NCI-H2029 (cell line): ENCODE data around the gene ZNF575.
A peak's percentile ranks its signal among the peaks of the same experiment; 100 is the strongest.
"Not testable (repeated sequence)": the region's sequence is repeated elsewhere in the genome, so short reads cannot be mapped to it uniquely, and the experiment has no call there.

Experiments used
- DNase-seq: peaks from one replicate; lab custom pipeline; 2025; lab: John Stamatoyannopoulos, UW

ZNF575 gene

DNA sequence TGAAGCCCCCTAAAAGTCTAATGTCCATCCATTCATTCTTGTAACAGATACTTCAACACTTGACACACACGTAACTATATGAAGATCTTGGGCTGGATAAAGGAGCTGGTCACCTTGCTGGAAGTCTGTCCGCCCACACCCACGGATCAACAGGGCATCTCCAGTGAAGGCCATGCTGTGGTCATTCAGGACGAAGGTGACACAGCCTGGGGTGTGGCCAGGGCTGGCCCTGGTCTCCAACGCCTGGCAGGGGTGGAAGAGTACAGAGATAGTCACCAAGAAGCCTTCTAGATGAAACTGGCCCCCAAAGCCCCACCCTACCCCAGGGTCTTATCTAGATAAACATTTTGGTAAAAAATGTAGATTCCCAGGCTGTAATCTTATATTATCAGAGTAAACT, 21.7 kb upstream of the ZNF575 start:
- no peak for DNase-seq

DNA sequence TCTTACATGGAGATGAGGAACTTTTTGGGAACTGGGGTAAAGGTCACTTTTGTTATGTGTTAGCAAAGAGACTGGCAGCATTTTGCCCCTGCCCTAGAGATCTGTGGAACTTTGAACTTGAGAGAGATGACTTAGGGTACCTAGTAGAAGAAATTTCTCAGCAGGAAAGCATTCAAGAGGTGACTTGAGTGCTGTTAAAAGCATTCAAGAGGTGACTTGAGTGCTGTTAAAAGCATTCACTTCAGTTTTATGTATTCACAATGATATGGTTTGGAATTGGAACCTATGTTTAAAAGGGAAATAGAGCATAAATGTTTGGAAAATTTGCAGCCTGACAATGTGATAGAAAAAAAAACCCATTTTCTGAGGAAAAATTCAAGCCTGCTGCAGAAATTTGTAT, 20.6 kb upstream of the ZNF575 start:
- not testable (repeated sequence) for DNase-seq

DNA sequence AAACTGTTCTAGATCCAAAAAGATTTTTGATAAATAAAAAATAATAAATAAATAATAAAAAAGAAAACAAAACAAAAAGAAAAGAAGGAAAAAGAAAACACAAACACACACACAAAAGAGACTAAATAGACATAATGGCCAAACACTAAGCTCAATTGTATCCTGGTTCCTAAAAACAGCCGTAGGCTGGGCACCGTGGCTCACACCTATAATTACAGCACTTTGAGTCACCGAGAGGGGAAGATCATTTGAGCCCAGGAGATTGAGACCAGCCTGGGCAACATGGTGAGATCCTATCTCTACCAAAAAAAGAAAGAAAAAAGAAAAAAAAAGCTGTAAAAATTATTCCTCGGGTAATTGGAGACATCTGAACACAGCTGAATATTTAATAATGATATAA, 14.9 kb upstream of the ZNF575 start:
- DNase-seq = no peak

DNA sequence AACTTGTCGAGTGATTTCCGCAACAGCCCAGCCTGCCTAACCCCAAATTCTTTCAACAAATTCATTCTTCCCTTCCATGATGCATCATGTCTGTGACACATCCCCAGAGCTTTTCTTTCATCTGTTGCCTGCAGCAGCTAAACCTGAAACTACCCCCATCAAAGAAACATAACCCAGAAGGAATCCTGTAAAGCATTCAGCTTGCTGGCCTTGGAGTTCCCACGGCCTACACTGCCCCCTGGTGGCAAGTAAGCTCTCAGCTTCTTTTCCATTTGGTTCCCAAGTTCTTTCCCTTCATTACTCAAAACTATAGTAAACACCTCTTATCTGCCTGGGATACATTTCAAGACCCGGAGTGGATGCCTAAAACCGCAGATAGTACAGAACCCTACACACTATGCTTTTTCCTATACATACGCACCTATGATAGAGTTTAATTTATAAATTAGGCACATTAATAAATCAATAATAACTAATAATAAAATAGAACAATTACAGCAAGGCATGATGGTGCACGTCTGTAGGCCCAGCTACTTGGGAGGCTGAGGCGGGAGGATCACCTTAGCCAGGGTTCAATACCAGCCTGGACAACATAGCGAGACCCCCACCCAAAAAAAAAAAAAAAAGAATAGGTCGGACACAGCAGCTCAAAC, 13.4 kb upstream of the ZNF575 start:
- peak; percentile 74 for DNase-seq

DNA sequence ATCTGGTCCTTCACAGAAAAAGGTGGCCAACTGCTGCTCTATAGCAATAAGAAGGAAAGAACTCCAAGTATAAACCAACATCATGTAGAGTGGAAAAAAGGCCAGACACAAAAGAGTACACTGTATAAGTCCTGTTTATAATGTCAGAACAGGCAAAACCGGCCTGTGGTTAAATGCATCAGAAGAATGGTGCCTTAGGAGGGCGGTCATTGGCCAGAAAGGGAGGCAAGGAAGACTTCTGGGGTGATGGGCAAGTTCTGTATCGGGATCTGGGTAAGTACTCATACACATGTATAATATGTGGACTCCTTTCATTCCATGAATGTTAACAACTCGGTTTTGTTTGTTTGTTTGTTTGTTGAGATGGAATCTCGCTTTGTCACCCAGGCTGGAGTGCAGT, 10.1 kb upstream of the ZNF575 start:
- DNase-seq = no peak

DNA sequence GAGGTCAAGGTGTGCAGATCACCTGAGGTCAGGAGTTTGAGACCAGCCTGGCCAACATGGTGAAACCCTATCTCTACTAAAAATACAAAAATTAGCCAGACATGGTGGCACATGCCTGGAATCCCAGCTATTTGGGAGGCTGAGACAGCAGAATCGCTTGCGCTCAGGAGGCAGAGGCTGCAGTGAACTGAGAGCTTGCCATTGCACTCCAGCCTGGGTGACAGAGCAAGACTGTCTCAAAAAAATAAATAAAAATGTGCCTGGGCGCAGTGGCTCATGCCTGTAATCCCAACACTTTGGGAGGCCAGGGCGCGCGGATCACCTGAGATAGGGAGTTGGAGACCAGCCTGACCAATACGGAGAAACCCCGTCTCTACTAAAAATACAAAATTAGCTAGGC, 9.3 kb upstream of the ZNF575 start:
- not testable (repeated sequence) for DNase-seq

DNA sequence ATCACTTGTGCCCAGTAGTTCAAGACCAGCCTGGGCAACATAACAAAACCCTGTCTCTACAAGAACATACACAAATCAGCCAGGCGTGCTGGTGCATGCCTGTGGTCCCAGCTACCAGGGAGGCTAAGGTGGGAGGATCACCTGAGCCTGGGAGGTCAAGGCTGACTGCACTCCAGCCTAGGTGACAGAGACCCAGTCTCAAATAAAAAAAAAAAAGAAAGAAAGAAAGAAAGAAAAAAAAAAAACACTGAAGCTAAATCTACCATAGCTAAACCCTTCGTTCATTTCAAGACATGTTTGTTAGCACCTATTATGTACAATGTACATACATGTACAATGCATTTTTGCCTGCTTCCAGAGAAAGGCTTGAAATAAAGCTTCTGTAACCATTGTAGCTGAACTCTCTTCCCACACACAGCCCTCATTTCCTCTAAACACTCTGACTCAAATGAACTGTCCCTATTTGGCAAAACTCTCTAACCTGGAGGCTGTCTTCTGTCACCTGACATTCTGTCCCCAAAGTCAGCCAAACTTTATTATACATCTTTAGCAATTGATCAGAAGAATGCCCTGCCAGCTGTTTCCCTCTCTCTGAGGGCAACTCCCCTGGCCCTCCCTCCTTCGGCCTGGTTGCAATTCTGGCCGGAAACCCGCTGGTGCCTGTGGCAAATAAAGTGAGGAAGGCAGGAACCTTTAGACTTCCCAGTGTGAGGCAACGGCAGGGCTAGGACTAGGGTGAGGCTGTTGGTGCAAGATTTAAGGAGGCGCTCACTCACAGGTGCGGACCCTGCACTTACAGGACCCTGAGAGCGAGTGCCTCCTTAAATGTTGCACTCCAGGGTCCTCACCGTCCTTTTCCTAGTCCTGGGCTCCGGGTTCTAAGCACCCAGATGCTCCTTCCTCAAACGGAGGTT, 7.8 kb upstream of the ZNF575 start:
- DNase-seq = no peak

DNA sequence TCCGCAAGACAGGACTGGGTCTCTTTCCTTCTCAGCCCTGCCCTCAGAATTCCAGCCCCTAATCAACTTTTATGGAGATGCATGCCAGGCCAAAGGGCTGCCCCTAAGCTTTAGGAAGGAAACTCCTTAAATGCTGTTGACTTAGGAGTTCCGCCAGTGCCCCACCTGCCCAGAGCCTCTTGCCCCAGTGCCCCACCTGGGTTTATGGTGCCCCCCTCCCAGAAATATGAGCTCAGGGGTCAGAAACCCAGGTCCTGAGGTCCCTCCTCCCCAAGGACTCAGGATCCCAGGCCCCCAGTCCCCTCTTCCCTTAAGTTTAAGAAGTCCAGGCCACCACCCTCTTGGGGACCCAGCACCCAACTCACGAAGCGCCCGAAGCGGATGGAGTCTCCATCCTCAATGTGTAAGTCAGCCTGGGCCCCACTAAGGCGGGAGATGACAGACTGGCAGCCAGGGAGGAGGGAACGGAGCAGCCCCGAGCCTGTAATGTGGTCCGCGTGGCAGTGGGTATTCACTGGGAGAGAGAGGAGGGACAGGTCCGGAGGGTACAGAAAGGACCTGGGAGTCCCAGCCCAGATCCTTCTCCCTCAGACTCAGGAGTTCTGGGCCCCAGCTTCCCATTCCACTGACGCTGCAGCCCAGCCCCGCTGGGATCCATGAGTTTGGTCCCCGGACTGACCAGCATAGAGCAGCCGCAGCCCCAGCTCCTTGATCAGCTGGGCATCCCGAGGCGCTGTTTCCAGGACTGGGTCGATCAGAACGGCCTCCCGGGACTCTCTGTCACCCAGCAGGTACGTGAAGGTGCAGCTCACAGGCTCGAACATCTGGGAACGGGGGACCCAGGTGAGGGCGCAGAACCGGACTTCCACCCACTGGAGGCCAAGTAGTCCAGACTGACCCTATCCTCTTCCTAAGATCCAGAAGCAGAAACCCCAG, 6.9 kb upstream of the ZNF575 start:
- no peak for DNase-seq

DNA sequence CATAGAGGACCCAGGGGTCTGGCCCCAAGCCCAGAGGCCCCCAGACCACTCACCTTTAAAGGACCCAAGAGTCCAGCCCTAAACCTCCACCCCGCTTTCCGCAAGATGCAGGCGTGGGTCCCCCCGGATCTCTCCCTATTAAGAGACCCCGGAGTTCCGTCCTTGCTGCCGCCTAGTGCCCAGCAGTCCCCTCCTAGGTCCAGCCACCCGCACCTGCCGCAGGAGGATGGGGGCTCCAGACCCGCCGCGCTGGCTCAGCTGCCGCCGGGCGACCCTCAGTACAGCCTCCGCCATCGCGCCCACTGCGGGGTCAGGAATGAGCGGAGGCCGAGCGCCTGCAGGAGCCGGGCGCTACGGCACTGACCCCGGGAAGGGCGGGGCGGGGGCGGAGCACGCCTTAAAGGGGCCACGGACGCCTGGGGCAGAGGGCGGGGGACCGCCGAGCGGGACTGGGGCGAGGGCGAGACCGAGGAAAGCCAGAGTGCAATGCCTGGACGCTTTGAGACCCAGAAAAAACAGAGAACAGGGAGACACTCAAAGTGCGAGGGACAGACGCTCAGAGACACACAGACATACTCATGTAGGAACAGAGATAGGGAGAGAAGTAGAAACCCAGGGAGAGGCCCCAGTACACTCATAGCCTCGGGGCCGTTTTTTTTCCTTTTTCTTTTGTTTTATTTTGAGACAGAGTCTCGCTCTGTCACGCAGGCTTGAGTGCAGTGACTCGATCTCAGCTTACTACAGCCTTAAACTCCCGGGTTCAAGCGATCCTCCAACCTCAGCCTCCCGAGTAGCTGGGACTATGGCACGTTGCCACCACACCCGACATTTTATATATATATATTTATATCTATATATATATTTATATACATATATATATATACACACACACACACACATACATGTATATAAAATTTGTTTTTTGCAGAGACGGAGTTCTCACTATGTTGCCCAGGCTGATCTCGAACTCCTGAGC, 5.8 kb upstream of the ZNF575 start, which contains the start of gene ETHE1:
TSS of gene ETHE1 (minus strand) at position 318 of the 976 bp plus-strand sequence. CDS start at position 294, 24 bp downstream.
- peak; percentile 43 for DNase-seq

DNA sequence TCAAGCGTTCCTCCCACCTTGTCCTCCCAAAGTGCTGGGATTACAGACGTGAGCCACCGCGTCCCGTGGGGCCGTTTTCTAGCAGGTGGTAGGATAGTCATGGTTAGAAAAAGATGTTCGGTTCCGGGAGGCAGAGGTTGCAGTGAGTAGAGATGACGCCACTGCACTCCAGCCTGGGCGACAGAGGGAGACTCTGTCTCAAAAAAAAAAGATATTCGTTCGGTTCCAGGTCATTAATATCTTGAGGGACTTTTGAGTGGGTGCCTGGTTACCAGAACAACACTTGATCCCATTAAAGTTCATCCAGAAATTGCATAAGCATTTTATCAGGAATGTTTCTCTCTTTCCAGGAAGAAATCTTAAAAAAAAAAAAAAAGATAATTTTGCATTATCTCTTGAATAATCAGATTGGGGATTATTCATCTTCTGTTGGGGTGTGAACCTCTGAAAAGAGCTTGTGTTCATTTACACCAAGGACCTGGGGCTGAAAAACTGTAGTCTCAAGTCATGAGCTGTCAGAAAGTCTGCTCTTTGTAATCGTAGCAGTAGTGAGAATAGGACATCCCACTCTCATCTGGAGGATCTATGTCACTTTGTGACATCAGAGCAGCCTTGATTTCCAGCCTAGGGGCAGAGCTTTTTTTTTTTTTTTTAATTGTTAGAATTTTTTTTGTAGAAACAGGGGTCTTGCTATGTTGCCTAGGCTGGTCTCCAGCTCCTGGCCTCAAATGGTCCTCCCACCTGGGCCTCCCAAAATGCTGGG, 4.9 kb upstream of the ZNF575 start:
- DNase-seq = peak; percentile 67

DNA sequence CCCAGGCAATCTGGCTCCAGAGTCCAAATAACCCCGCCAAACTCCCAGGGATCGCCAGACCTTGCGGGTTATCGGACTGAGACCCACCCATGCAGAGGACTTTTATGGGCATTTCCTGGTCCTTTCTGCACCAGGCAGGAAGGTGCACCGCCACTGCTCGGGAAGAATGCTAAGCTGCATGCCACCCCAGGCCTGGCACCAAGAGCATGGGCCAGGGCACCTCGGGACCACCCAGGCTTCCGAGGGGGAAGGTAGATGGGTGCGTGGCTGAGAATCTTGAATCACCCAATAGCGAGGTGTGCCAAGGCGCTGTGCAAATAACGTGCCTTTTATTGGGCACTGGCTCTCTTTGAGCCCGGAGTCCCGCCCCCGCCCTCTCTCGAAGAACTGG, 422 bp upstream of the ZNF575 start:
- peak; percentile 49 for DNase-seq

DNA sequence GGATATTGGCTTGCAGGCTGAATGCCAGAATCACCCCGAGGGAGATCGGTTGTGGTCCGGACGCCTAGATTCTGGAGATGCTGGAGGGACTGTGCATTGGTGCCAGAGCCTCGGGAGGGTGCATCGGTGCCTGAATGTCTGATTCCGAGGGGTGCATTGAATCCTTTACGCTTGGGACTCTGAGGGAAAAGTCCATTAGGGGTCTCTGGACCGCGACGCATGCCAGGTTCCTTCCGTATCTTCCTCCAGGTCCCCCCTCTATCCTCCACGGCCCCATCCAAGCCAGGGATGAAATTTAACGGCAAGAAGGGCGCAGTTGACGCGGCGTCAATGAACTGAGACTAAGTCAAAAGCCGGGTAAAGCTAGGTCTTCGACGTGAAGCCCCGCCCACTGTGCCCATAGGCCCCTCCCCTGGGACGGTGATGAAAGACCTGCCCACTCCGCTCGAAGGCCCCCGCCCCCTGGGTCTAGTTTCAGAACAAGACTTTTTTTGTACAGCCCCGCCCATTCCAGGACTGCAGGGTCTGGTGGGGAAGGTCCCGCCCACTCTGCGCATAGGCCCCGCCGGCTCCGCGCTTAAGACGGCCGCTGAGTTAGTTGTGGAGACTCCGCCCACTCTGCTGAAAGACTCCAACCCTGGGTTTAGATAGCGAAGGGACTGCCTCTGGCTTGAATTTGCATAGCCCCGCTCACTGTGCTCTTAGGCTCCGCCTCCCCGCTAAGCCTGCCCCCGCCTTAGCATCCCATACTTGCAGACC, 737 bp downstream of the ZNF575 start:
- DNase-seq = peak; percentile 99

DNA sequence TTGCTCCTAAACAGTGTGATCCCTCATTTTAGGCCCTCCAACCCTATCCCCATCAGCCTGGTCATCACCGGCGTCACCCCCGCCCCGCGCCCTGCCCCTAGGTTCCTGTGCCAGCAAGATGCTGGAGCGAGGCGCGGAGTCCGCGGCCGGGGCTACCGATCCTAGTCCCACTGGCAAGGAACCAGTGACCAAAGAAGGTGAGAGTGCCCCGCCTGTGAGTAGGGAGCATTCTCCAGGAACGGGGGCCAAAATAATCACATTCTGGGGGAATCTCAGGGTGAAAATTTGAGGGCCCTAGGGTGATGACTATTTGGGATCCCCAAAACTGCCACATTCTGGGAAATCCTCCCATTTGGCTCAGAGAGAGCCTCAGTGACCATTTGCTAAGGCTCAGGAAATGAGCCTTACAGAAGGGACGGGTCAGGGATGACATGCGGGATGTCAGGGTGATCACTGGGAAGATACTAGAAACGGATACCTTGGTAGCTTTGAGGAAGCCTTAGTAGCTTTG, 1.4 kb downstream of the ZNF575 start:
- DNase-seq = no peak

DNA sequence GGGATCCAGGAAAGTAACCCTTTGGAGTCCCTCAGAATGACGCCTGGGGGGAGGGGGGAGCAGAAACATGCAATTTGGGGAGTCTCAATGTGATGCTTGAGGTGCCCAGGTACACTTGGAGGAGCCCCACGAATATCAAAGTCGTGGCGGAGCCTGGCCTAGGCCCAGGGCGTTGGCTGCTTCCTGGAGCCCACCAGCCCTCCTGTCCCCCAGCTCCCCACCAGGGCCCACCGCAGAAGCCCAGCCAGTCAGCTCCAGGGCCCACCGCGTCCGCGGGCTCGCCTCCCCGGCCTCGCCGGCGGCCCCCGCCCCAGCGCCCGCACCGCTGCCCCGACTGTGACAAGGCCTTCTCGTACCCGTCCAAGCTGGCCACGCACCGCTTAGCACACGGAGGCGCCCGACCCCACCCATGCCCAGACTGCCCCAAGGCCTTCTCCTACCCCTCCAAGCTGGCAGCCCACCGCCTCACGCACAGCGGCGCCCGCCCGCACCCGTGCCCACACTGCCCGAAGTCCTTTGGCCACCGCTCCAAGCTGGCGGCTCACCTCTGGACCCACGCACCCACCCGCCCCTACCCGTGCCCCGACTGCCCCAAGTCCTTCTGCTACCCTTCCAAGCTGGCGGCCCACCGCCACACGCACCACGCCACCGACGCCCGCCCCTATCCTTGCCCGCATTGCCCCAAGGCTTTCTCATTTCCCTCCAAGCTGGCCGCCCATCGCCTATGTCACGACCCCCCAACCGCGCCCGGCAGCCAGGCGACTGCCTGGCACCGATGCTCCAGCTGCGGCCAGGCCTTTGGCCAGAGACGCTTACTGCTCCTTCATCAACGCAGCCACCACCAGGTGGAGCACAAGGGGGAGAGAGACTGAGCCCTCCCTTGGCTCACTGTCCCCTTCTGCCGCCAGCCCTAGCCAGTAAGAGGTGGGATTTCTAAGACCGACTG, 2.1 kb downstream of the ZNF575 start:
- DNase-seq = peak; percentile 38

DNA sequence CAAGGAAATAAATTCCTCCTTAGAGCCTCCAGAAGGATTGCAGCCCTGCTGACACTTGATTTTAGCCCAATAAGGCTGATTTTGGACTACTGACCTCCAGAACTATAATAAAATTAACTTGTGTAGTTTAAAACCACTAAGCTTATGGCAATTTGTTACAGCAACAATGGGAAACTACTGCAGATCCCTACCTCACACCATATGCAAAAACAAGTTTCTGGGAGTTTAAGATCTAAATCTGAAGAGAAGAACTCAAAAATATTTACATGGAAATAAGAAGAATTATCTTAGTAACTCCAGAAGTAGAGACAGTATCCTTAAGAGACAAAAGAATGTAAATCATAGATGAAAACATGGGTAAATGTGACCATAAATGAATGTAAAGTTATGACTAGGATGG, 5.9 kb downstream of the ZNF575 start:
- DNase-seq = no peak

DNA sequence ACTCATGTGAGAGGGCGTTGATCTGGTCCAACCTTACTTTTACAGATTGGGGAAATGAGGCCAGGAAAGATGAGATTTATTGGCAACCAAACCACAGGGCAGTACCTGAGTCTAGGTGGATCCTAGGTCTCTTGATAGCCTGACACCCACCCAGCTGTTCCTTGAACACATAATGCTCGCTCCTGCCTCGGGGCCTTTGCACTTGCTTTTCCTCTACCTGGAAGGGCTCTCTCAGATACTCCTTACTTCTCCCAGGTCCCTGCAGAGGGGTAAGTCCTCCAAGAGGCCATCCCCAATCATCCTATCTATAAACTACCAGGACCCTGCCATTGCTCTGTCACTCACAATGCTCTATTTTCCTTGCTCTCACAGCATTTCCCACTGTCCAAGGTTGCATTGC, 7.4 kb downstream of the ZNF575 start:
- DNase-seq = no peak

DNA sequence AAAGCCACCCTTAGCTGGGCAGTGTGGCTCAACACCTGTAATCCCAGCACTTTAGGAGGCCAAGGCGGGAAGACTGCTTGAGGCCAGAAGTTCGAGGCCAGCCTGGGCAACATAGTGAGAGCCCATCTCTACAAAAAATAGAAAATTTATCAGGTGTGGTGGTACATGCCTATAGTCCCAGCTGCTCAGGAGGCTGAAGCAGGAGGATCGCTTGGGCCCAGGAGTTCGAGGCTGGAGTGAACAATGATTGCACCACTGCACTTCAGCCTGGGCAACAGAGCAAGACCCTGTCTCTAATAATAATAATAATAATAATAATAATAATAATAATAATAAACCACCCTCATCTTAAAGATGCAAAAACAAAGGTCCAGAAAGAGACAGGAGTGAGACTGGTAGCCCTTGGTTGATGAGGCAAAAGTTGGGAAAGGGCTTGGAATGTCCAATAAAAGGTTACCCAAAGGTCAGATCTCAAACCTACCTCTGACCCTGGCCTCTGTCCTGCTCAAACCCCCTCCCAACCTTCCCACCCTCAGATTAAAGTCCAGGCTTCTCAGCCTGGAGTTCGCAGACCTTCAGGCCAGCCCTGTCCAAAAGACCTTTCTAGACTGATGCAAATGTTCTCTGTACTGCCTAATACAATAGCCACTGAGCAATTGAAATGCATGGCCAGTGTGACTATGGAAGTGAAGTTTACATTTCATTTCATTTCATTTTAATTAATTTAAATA, 9.1 kb downstream of the ZNF575 start:
- DNase-seq = no peak
